Transverse colon (tissue), 4 donors: ENCODE measurements around the gene ACAP2. TPM values are rescaled to one million over a fixed set of nuclear protein-coding genes. Genes with fewer than 3 reads are reported as not detected.

ENCODE experiments used
- DNase-seq: peaks from one replicate; pipeline ENCODE4 v3.0.0-alpha.2; 2019
- H3K27ac ChIP-seq, 4 donors: fragments of 200-600 bp; sonication (generic); 2 replicates each; pipeline ENCODE4 v1.5.1; 2016 to 2018; ENCODE audit warnings: inconsistent platforms in 4 of 4
- H3K27me3 ChIP-seq: fragments of 200-600 bp; sonication (generic); 2 replicates; pipeline ENCODE4 v1.5.1; 2017; ENCODE audit warnings: inconsistent platforms
- H3K36me3 ChIP-seq, 4 donors: fragments of 200-600 bp; sonication (generic); 2 replicates each; pipeline ENCODE4 v1.5.1; 2017 to 2019; ENCODE audit warnings: inconsistent platforms in 4 of 4
- H3K4me1 ChIP-seq, 4 donors: fragments of 200-600 bp; sonication (generic); 2 replicates each; pipeline ENCODE4 v1.5.1; 2017 to 2020; ENCODE audit warnings: inconsistent platforms in 4 of 4
- H3K4me3 ChIP-seq, 4 donors: fragments of 200-600 bp; sonication (generic); 1 replicate in 1 of 4; 2 replicates in 3 of 4; pipeline versions ENCODE4 v1.5.1 to v1.6.1; 2017 to 2019; ENCODE audit warnings: inconsistent platforms in 4 of 4
- H3K9me3 ChIP-seq, 2 donors: fragments of 200-600 bp; sonication (generic); 2 replicates each; pipeline ENCODE4 v1.5.1; 2017 to 2019; ENCODE audit warnings: inconsistent platforms in 2 of 2
- CTCF ChIP-seq, 5 experiments: fragments of 200-600 bp in 3 of 5; fragments of 450-650 bp in 2 of 5; sonication (generic) in 3 of 5; IDR thresholded peaks; 1 replicate in 2 of 5; 2 replicates in 3 of 5; pipeline ENCODE4 v1.5.1; 2016 to 2017; ENCODE audit warnings: antibody characterized with exemption in 5 of 5, inconsistent platforms in 3 of 5, mild to moderate bottlenecking in 2 of 5, moderate library complexity in 1 of 5
- EP300 ChIP-seq: sonication (generic); formaldehyde crosslinking; IDR thresholded peaks from one replicate; pipeline ENCODE4 v1.6.1; 2017; ENCODE audit warnings: antibody characterized with exemption, low read depth
- POLR2A ChIP-seq: fragments of 450-650 bp; IDR thresholded peaks from one replicate; pipeline ENCODE4 v1.6.1; 2016; ENCODE audit warnings: antibody characterized with exemption, mild to moderate bottlenecking, moderate library complexity
- POLR2AphosphoS5 ChIP-seq, 3 donors: sonication (generic); formaldehyde crosslinking; IDR thresholded peaks; one replicate each; pipeline ENCODE4 v1.6.1; 2016; ENCODE audit warnings: antibody characterized with exemption in 3 of 3
- WGBS, 2 donors: methylation state at CpG; one replicate each; pipeline ENCODE4 v1.1.5; 2018; ENCODE audit warnings: low coverage in 1 of 2; 5-methylcytosine and 5-hydroxymethylcytosine counted together
- in situ Hi-C, 4 donors: fragments of 200-750 bp; cut with MboI; loops; one replicate each; pipeline versions ENCODE4 v1.15.0 to v1.15.1; 2017; ENCODE audit warnings: low sequenced_read_pairs in 3 of 4, low pct_ligation_motif_present in 1 of 4, low pct_unique_long_range_greater_than_20kb in 1 of 4
- intact Hi-C: fragments of 100-400 bp; cut with DNase I; formaldehyde crosslinking; loops from one replicate; pipeline ENCODE4 v1.15.1; 2023; ENCODE audit warnings: low total_unique reads
- total RNA-seq, 4 donors: library from RNA; depleted of rRNA; stranded (reverse); fragments of >200 nt; gene quantifications; one replicate each; pipeline ENCODE4 v1.1.0, GENCODE V29; 2016

ACAP2 gene
- total RNA-seq, 4 donors from 2014 or later, result 17.3 to 97.5 (median 64.6) TPM

- H3K9me3 ChIP-seq, result no peaks in the 10 kb centered on the region
- in situ Hi-C loops, result loop anchor here in 2 of 4 donors (10.0 kb wide), 2 partner anchors 126 to 576 kb away; partner anchors contain the start of gene LSG1 (in 1 of the 2)
- no peaks in the 10 kb centered on the region for H3K36me3 ChIP-seq
- no peak for TF ChIP-seq POLR2A
- peak in 3 of 5 experiments; percentile 22 to 37 (median 32) for TF ChIP-seq CTCF (IDR thresholded peaks at IDR 0.05)
- no peak for TF ChIP-seq POLR2AphosphoS5 (IDR thresholded peaks at IDR 0.05)
- TF ChIP-seq EP300, result no peak
- H3K4me3 ChIP-seq, result no peak overlapping the region
- WGBS, 2 donors, result 67 to 80% methylated on average over 1 to 14 of the region's 14 CpGs
- H3K27me3 ChIP-seq, result no peaks in the 10 kb centered on the region
- no peak for DNase-seq
- intact Hi-C loops, result loop anchor here (10.0 kb wide), 1 partner anchor 96 kb away; no protein-coding TSS in a partner anchor
- H3K27ac ChIP-seq, result peak overlapping the region in 2 of 4 donors; percentile 15 to 87
- H3K4me1 ChIP-seq, result peaks cover 0 to 17% (median 8%) of the 10 kb centered on the region in 4 donors
Observed at GRCh38 chr3:195250473-195251251, 192.2 kb downstream of the ACAP2 start.

DNA sequence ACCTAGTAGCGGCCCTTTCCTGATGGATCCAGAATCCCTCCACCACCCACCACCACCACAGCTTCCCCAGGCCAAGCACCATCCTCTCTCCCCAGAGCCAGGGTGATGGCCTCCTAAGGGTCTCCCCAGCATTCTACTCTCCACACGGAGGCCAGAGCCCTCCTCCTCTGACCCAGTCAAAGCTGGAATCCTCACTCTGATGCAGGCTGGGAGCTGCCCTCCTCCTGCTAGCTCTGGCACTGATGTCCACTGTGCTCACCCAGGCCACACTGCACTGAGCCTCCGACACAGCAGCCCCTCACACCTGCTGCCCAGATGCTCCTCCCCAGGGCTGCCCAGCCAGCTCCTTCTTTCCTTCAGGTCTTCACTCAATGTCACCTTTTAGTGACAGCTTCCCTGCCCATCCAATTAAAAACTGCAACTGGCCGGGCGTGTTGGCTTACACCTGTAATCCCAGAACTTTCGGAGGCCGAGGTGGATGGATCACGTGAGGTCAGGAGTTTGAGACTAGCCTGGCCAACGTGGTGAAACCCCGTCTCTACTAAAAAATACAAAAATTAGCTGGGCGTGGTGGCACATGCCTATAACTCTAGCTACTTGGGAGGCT lies 192.9 kb downstream of the ACAP2 start:
- DNase-seq, result no peak
- no peaks in the 10 kb centered on the region for H3K9me3 ChIP-seq
- 88% methylated on average over 11 of the region's 11 CpGs; no CpG with 5 or more reads in 1 of the 2 donors for WGBS, 2 donors
- intact Hi-C loops, result loop anchor here (10.0 kb wide), 1 partner anchor 95 kb away; no protein-coding TSS in a partner anchor
- in situ Hi-C loops, result loop anchor here in 2 of 4 donors (10.0 to 25.0 kb wide), 3 partner anchors 125 to 575 kb away; partner anchors contain the start of gene LSG1 (in 1 of the 2)
- H3K4me1 ChIP-seq, result peaks cover 0 to 17% (median 8%) of the 10 kb centered on the region in 4 donors
- H3K4me3 ChIP-seq, result no peak overlapping the region
- H3K27me3 ChIP-seq, result no peaks in the 10 kb centered on the region
- H3K36me3 ChIP-seq, result no peaks in the 10 kb centered on the region
- H3K27ac ChIP-seq, result peak overlapping the region in 1 of 4 donors; percentile 15
- no peak for TF ChIP-seq CTCF (IDR thresholded peaks at IDR 0.05)
- no peak for TF ChIP-seq POLR2AphosphoS5 (IDR thresholded peaks at IDR 0.05)
- no peak for TF ChIP-seq POLR2A
- no peak for TF ChIP-seq EP300

GRCh38 chr3:195249057-195249770 lies 193.6 kb downstream of the ACAP2 start:
- Histone ChIP-seq H3K36me3 (no peaks in the 10 kb centered on the region), H3K27ac (no peak overlapping the region), H3K9me3 (no peaks in the 10 kb centered on the region), H3K27me3 (no peaks in the 10 kb centered on the region), H3K4me3 (no peak overlapping the region), H3K4me1 (peaks cover 0 to 17% (median 8%) of the 10 kb centered on the region in 4 donors)
- in situ Hi-C loops, result loop anchor here in 1 of 4 donors (25.0 kb wide), 1 partner anchor 237 kb away; no protein-coding TSS in a partner anchor
- intact Hi-C loops, result no loop called here
- 96 to 100% methylated on average over 7 to 21 of the region's 21 CpGs for WGBS, 2 donors
- no peak for TF ChIP-seq CTCF (IDR thresholded peaks at IDR 0.05)
- TF ChIP-seq EP300, result no peak
- no peak for TF ChIP-seq POLR2A
- no peak for TF ChIP-seq POLR2AphosphoS5 (IDR thresholded peaks at IDR 0.05)
- no peak for DNase-seq
